HepG2 (cell line): Measurements from ENCODE around the gene CLPTM1L. TPM values are rescaled to one million over a fixed set of nuclear protein-coding genes. Genes with fewer than 3 reads are reported as not detected.

Source experiments
- ATAC-seq: fragments of 200-7000 bp; cut with Tn5 transposase; 3 replicates; pipeline ENCODE4 v1.9.1; 2020; ENCODE audit warnings: mild to moderate bottlenecking, moderate library complexity
- BruUV-seq: library from RNA; stranded (reverse); fragments of 400-500 nt; replicated peaks from 2 replicates; lab custom pipeline; 2021; lab: Mats Ljungman, UMichigan
- CTCF ChIA-PET: fragments of 300-600 bp; formaldehyde crosslinking; extraction: SDS; loops from one replicate; lab custom pipeline; 2021; ENCODE audit warnings: low total read pairs, inconsistent platforms, low intra/inter-chr PET ratio; lab: Yijun Ruan, JAX
- POLR2A ChIA-PET: fragments of 350-600 bp; sonication (Branson Sonifier 250); formaldehyde crosslinking; loops from one replicate; lab custom pipeline; 2020; ENCODE audit warnings: antibody characterized with exemption, inconsistent platforms; lab: Yijun Ruan, JAX
- DNase-seq: peaks from one replicate; pipeline ENCODE4 v3.0.0-alpha.2; 2015; ENCODE audit warnings: low spot score
- FAIRE-seq: peaks from 3 replicates; lab custom pipeline; 2011; peaks lifted over from hg19 to GRCh38; lab: Jason Lieb, UNC
- H2AFZ ChIP-seq: one replicate; pipeline ENCODE4 v1.6.1; 2011; ENCODE audit warnings: low read length, inconsistent platforms
- H3K27ac ChIP-seq: fragments of 300-600 bp; 3 replicates; pipeline ENCODE4 v1.8.0; 2011; ENCODE audit warnings: mixed run types, mild to moderate bottlenecking, mixed read lengths, low read length, inconsistent platforms; ENCODE audit not compliant: insufficient read depth; ENCODE audit errors: extremely low read length
- H3K27me3 ChIP-seq, 2 experiments: fragments of 200-600 bp in 1 of 2; 2 replicates in 1 of 2; 3 replicates in 1 of 2; pipeline versions ENCODE4 v1.6.0 to v1.8.0; 2011; ENCODE audit warnings: low read length in 2 of 2, mild to moderate bottlenecking in 2 of 2, moderate library complexity in 2 of 2, inconsistent platforms in 1 of 2; ENCODE audit not compliant: insufficient read depth in 2 of 2, control insufficient read depth in 1 of 2
- H3K36me3 ChIP-seq, 2 experiments: fragments of 200-600 bp in 1 of 2; replicated peaks in 1 of 2; 2 replicates in 1 of 2; 3 replicates in 1 of 2; pipeline versions ENCODE4 v1.5.1 to v1.8.0; 2011; ENCODE audit warnings: low read length in 2 of 2, inconsistent platforms in 1 of 2; ENCODE audit not compliant: insufficient read depth in 2 of 2, control insufficient read depth in 1 of 2
- H3K4me1 ChIP-seq: 2 replicates; pipeline ENCODE4 v1.5.1; 2012; ENCODE audit warnings: low read length, inconsistent platforms; ENCODE audit not compliant: insufficient read depth
- H3K4me2 ChIP-seq: 2 replicates; pipeline ENCODE4 v1.6.0; 2011; ENCODE audit warnings: low read depth, low read length, inconsistent platforms
- H3K4me3 ChIP-seq, 3 experiments: fragments of 200-600 bp in 1 of 3; sonication (generic), shearing (Covaris generic) in 1 of 3; replicated peaks in 1 of 3; 2 replicates each; pipeline ENCODE4 v1.5.1; 2011 to 2016; ENCODE audit warnings: low read length in 3 of 3, inconsistent platforms in 2 of 3, low read depth in 2 of 3, mild to moderate bottlenecking in 2 of 3, control low read depth in 1 of 3, mixed read lengths in 1 of 3; ENCODE audit not compliant: insufficient read depth in 1 of 3
- H3K79me2 ChIP-seq: one replicate; pipeline ENCODE4 v1.6.1; 2011; ENCODE audit warnings: low read length, inconsistent platforms; ENCODE audit not compliant: insufficient read depth
- H3K9ac ChIP-seq: 2 replicates; pipeline ENCODE4 v1.6.0; 2011; ENCODE audit warnings: mild to moderate bottlenecking, low read depth, low read length, inconsistent platforms; ENCODE audit not compliant: insufficient read depth
- H3K9me3 ChIP-seq: 2 replicates; pipeline ENCODE4 v1.5.1; 2012; ENCODE audit warnings: mild to moderate bottlenecking, low read length
- H4K20me1 ChIP-seq: 2 replicates; pipeline ENCODE4 v1.6.0; 2011; ENCODE audit warnings: inconsistent platforms, mild to moderate bottlenecking, low read length, moderate library complexity; ENCODE audit not compliant: insufficient read depth
- ATF7-NPFF ChIP-seq: sonication (generic); formaldehyde crosslinking; IDR thresholded peaks from 2 replicates; pipeline ENCODE4 v1.8.1; 2023; ENCODE audit warnings: mild to moderate bottlenecking, low read depth, missing genetic modification reagents, moderate library complexity
- MIER2 ChIP-seq: IDR thresholded peaks from 2 replicates; pipeline ENCODE4 v1.6.1; 2016; ENCODE audit warnings: missing biosample characterization, missing genetic modification reagents
- POLR2G ChIP-seq: fragments of 200-400 bp; formaldehyde crosslinking; IDR thresholded peaks from 2 replicates; pipeline ENCODE4 v1.6.1; 2018; ENCODE audit warnings: mild to moderate bottlenecking, low read depth, low read length, moderate library complexity
- ZBTB43 ChIP-seq: sonication (generic); formaldehyde crosslinking; conservative IDR thresholded peaks from 2 replicates; pipeline ENCODE4 v1.4.0; 2020; ENCODE audit warnings: missing genetic modification reagents
- ZBTB7B ChIP-seq: sonication (generic); formaldehyde crosslinking; IDR thresholded peaks from 2 replicates; pipeline ENCODE4 v1.4.0; 2020; ENCODE audit warnings: missing genetic modification reagents
- ZC3H13 ChIP-seq: sonication (generic); formaldehyde crosslinking; IDR thresholded peaks from 2 replicates; pipeline ENCODE4 v1.8.1; 2023; ENCODE audit warnings: mild to moderate bottlenecking, missing genetic modification reagents, moderate library complexity
- ZNF281 ChIP-seq: sonication (generic); formaldehyde crosslinking; IDR thresholded peaks from 2 replicates; pipeline ENCODE4 v1.4.0; 2020; ENCODE audit warnings: missing genetic modification reagents, borderline replicate concordance
- ZNF629 ChIP-seq: sonication (generic); formaldehyde crosslinking; conservative IDR thresholded peaks from 2 replicates; pipeline ENCODE4 v1.5.0; 2020; ENCODE audit warnings: missing genetic modification reagents
- ZNF746 ChIP-seq: sonication (generic); formaldehyde crosslinking; IDR thresholded peaks from 2 replicates; pipeline ENCODE4 v1.8.0; 2022; ENCODE audit warnings: mild to moderate bottlenecking, missing genetic modification reagents
- WGBS: methylation state at CpG from one replicate; pipeline ENCODE4 v1.1.6; 2017; ENCODE audit warnings: low lambda C conversion rate; 5-methylcytosine and 5-hydroxymethylcytosine counted together
- in situ Hi-C: cut with HindIII; loops from 2 replicates; pipeline ENCODE4 v1.10.0; 2017; ENCODE audit warnings: low pct_unique_long_range_greater_than_20kb; ENCODE audit not compliant: extremely low pct_ligation_motif_present
- intact Hi-C: fragments of 100-400 bp; cut with micrococcal nuclease; formaldehyde crosslinking; loops from one replicate; pipeline ENCODE4 v1.10.0; 2022; ENCODE audit not compliant: unreplicated experiment
- polyA plus RNA-seq, 8 experiments: library from polyadenylated mRNA; depleted of rRNA in 3 of 8; stranded (reverse) in 7 of 8; unstranded in 1 of 8; fragments of >200 nt; fragmentation: Illumina TruSeq in 4 of 8; extraction: Trizol in 4 of 8; gene quantifications; 2 replicates each; pipeline versions ENCODE4 v1.2.1 to v1.2.3, GENCODE V29; 2011 to 2016; ENCODE audit warnings: low read depth in 4 of 8, missing spikeins in 1 of 8, mixed read lengths in 1 of 8; ENCODE audit not compliant: insufficient read depth in 1 of 8
- total RNA-seq, 5 experiments: library from RNA; depleted of rRNA; stranded (reverse); fragments of >200 nt; fragmentation: Illumina TruSeq; extraction: Trizol; gene quantifications; 2 replicates each; pipeline ENCODE4 v1.2.3, GENCODE V29; 2016; ENCODE audit warnings: low read depth in 1 of 5
- TF ChIP-seq, protein P1 (sequence below): sonication (generic); formaldehyde crosslinking; IDR thresholded peaks from 2 replicates; pipeline ENCODE4 v1.4.0; 2020; ENCODE audit warnings: missing genetic modification reagents
- TF ChIP-seq, protein P2 (sequence below): sonication (generic); formaldehyde crosslinking; IDR thresholded peaks from 2 replicates; pipeline ENCODE4 v1.4.0; 2020; ENCODE audit warnings: missing genetic modification reagents

The CLPTM1L gene
- total and polyA plus RNA-seq, 2 of the 13 experiments (the other 11 are each of a cell fraction or from before 2014, with no cell fraction given): 80.3 to 124 TPM

DNA sequence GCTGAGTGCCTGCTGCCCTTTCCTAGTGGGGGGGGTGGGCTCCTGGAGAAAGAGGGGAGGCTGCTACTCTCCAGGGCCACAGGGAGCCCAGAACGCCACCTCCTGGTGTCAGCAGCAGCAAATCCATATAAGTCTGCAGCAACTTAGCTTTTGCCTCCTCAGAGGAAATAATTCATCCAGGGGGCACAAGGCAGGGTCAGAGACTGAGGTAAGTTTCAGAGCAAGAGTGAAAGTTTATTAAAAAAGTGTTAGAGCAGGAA, 4.0 kb upstream of the CLPTM1L start (continued):
- TF ChIP-seq, protein P1, sequence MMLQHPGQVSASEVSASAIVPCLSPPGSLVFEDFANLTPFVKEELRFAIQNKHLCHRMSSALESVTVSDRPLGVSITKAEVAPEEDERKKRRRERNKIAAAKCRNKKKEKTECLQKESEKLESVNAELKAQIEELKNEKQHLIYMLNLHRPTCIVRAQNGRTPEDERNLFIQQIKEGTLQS: no peak
- TF ChIP-seq POLR2G (peak; percentile 44; the same call in 1 of the 2 replicates), ZNF281 (CRISPR knock-in tag) (no peak), MIER2 (CRISPR knock-in tag) (no peak), ATF7-NPFF (CRISPR knock-in tag) (no peak), ZBTB43 (no peak), ZNF629 (CRISPR knock-in tag) (no peak)
- TF ChIP-seq, protein P2, sequence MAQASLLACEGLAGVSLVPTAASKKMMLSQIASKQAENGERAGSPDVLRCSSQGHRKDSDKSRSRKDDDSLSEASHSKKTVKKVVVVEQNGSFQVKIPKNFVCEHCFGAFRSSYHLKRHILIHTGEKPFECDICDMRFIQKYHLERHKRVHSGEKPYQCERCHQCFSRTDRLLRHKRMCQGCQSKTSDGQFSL: peak; percentile 47; the same call in 1 of the 2 replicates
- TF ChIP-seq, all 625 proteins: peak for 3

- H3K4me1 ChIP-seq: peaks cover 24% of the 10 kb centered on the region
- CTCF ChIA-PET: no interaction called here
- no peaks in the 10 kb centered on the region for H3K9me3 ChIP-seq
- no peak overlapping the region for H3K4me3 ChIP-seq
- H3K4me2 ChIP-seq: no peak overlapping the region
- H3K27me3 ChIP-seq: peaks cover 0 to 4% of the 10 kb centered on the region in 2 experiments; a peak in 1 of 5 replicates
- TF ChIP-seq ZNF746 (CRISPR knock-in tag): no peak
- TF ChIP-seq ZC3H13: 0 out of 2 replicates have a peak, but pooled peaks have one; percentile 28
- no peak for TF ChIP-seq ZBTB7B (CRISPR knock-in tag)
- POLR2A ChIA-PET: interaction anchor here (0.8 kb wide), 1 partner anchor 19 kb away, joined by 3 read pairs; no protein-coding TSS in a partner anchor
- ATAC-seq (no peak), FAIRE-seq (no peak), DNase-seq (no peak)
- WGBS: 90% methylated on average over 9 of the region's 10 CpGs
- peaks cover 17% of the 10 kb centered on the region for H3K79me2 ChIP-seq
- H3K36me3 ChIP-seq: peaks cover 3 to 4% of the 10 kb centered on the region in 2 experiments; a peak in 4 of 5 replicates
- H2AFZ ChIP-seq: no peak overlapping the region
- in situ Hi-C loops: no loop called here
- no TSS peak for BruUV-seq
- no peak overlapping the region for H3K27ac ChIP-seq
- intact Hi-C loops: no loop called here
- H4K20me1 ChIP-seq: no peaks in the 10 kb centered on the region
- H3K9ac ChIP-seq: no peak overlapping the region
Observed at GRCh38 chr5:1347571-1347970, 2.7 kb upstream of the CLPTM1L start.
